Activated B cell treated with CpG ODN at 0.5 μM for 24 hours (primary cell): ENCODE results near the gene PRKN. TPM values are rescaled to one million over a fixed set of nuclear protein-coding genes. Genes with fewer than 3 reads are reported as not detected.
"Not testable (repeated sequence)": the region's sequence is repeated elsewhere in the genome, so short reads cannot be mapped to it uniquely, and the experiment has no call there.

Source experiments
- ATAC-seq: fragments of 200-7000 bp; cut with Tn5 transposase; one replicate; pipeline ENCODE4 v1.10.0; 2021; ENCODE audit warnings: low read depth, mild to moderate bottlenecking, moderate library complexity
- CTCF ChIA-PET: fragments of 350-600 bp; sonication (Branson Sonifier 250); formaldehyde crosslinking; loops from one replicate; lab custom pipeline; 2021; ENCODE audit warnings: antibody characterized with exemption; lab: Charles Lee
- POLR2A ChIA-PET: fragments of 350-600 bp; sonication (Branson Sonifier 250); formaldehyde crosslinking; loops from one replicate; lab custom pipeline; 2021; ENCODE audit warnings: antibody characterized with exemption; lab: Charles Lee
- DNase-seq: peaks from one replicate; pipeline ENCODE4 v3.0.0; 2022
- H3K27ac Mint-ChIP-seq: one replicate; pipeline ENCODE4 v1.8.0; 2020; ENCODE audit warnings: mixed read lengths
- H3K27me3 Mint-ChIP-seq: one replicate; pipeline ENCODE4 v1.8.0; 2021; ENCODE audit warnings: mixed read lengths
- H3K36me3 Mint-ChIP-seq: one replicate; pipeline ENCODE4 v1.8.0; 2021; ENCODE audit warnings: low read depth, mixed read lengths
- H3K4me1 Mint-ChIP-seq: one replicate; pipeline ENCODE4 v1.8.0; 2021; ENCODE audit warnings: mixed read lengths
- H3K4me3 Mint-ChIP-seq: one replicate; pipeline ENCODE4 v1.8.0; 2020; ENCODE audit warnings: mild to moderate bottlenecking, mixed read lengths
- H3K9me3 Mint-ChIP-seq: one replicate; pipeline ENCODE4 v1.8.0; 2020; ENCODE audit warnings: mixed read lengths
- intact Hi-C: fragments of 100-400 bp; cut with micrococcal nuclease; formaldehyde crosslinking; loops from one replicate; pipeline ENCODE4 v1.15.1; 2024
- total RNA-seq: library from RNA; stranded (reverse); gene quantifications from 2 replicates; pipeline ENCODE4 v1.2.3, GENCODE V29; 2022
- TF ChIP-seq, protein P1 (sequence below): fragments of 200-600 bp; IDR thresholded peaks from one replicate; pipeline ENCODE4 v1.8.0; 2022; ENCODE audit warnings: antibody characterized with exemption, mild to moderate bottlenecking

Gene PRKN
- total RNA-seq, 1 donor from 2014 or later = 2.3 TPM

DNA sequence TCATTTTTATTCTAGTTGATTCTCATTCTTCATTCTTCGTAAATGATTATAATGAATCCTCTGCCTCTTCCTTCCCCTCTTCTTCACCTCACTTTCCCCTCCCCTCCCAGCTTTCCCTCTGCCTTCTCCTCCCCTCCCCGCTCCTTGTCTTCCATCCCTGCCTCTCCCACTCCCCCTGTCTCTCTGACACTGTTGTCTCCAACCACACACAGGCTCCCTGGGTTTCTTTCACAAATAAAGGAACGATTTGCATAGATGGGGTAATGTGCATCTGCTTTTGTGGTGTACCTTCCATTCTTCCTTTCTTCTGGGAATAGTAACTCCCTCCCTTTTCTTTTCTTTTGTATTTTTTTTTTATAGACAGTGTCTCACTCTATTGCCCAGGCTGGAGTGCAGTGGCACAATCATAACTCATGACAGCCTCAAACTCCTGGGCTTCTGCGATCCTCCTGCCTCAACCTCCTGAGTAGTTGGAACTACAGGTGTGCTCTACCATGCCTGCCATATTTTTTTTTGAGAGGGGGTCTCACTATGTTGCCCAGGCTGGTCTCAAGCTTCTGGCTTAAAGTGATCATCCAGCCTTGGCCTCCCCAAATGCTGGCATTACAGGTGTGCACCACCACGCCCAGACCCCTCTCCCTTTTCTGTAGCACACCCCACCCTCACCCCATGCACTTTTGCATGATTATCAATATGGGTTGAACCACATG lies 318.6 kb downstream of the PRKN start:
- POLR2A ChIA-PET = no interaction called here
- no peaks in the 10 kb centered on the region for H3K4me1 Mint-ChIP-seq
- intact Hi-C loops = no loop called here
- no peaks in the 10 kb centered on the region for H3K36me3 Mint-ChIP-seq
- no peaks in the 10 kb centered on the region for H3K27me3 Mint-ChIP-seq
- ATAC-seq (no peak), DNase-seq (no peak)
- H3K4me3 Mint-ChIP-seq = no peak overlapping the region
- CTCF ChIA-PET = no interaction called here
- peaks cover 2% of the 10 kb centered on the region for H3K9me3 Mint-ChIP-seq
- TF ChIP-seq, protein P1, sequence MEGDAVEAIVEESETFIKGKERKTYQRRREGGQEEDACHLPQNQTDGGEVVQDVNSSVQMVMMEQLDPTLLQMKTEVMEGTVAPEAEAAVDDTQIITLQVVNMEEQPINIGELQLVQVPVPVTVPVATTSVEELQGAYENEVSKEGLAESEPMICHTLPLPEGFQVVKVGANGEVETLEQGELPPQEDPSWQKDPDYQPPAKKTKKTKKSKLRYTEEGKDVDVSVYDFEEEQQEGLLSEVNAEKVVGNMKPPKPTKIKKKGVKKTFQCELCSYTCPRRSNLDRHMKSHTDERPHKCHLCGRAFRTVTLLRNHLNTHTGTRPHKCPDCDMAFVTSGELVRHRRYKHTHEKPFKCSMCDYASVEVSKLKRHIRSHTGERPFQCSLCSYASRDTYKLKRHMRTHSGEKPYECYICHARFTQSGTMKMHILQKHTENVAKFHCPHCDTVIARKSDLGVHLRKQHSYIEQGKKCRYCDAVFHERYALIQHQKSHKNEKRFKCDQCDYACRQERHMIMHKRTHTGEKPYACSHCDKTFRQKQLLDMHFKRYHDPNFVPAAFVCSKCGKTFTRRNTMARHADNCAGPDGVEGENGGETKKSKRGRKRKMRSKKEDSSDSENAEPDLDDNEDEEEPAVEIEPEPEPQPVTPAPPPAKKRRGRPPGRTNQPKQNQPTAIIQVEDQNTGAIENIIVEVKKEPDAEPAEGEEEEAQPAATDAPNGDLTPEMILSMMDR = no peak
- H3K27ac Mint-ChIP-seq = no peak overlapping the region

DNA sequence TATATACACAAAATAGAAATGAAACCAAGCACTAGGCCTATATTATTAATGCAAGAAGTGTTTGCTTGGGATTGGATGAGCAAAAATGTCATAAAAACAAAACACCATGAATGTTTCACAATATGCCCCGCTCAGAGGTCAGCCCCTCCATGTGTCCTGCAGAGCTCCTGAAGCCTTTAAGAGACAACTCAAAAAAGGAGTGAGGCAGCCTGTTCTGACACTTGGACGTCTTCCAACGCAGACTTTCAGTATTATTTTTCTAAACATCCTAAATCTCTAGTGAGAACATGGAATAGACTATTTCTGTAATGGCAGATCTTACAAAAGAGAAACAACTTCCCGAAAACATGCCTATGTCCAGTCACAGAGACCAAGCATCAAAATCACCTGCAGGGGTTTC lies 322.6 kb downstream of the PRKN start:
- Mint-ChIP-seq H3K27ac (no peak overlapping the region), H3K4me1 (no peaks in the 10 kb centered on the region), H3K4me3 (no peak overlapping the region), H3K9me3 (peaks cover 2% of the 10 kb centered on the region), H3K36me3 (no peaks in the 10 kb centered on the region), H3K27me3 (no peaks in the 10 kb centered on the region)
- ChIA-PET CTCF (no interaction called here), POLR2A (no interaction called here)
- TF ChIP-seq, protein P1 = no peak
- DNase-seq (no peak), ATAC-seq (no peak)
- intact Hi-C loops = no loop called here

DNA sequence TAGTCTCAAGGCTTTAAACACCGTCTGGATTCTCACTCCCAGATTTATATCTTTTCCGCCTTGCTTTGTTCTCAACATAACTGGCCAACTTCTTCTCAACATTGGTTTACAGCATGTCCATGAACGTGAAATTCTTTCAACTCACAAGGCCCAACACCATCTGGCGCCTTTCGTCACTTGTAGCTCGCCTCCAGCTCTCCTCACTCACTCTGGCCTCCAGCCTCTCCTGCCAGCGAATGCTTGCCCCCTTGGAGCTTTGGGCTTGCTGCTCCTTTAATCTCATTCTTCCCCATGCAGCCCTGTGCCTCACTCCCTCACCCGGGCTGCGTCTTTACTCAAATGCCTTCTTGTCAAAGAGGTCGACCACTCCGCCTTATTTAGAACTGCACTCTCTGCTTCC lies 324.5 kb downstream of the PRKN start:
- no peak overlapping the region for H3K4me3 Mint-ChIP-seq
- TF ChIP-seq, protein P1 = no peak
- ChIA-PET POLR2A (no interaction called here), CTCF (no interaction called here)
- DNase-seq (no peak), ATAC-seq (no peak)
- no peaks in the 10 kb centered on the region for H3K36me3 Mint-ChIP-seq
- no peaks in the 10 kb centered on the region for H3K27me3 Mint-ChIP-seq
- peaks cover 4% of the 10 kb centered on the region for H3K9me3 Mint-ChIP-seq
- H3K4me1 Mint-ChIP-seq = no peaks in the 10 kb centered on the region
- intact Hi-C loops = no loop called here
- no peak overlapping the region for H3K27ac Mint-ChIP-seq

DNA sequence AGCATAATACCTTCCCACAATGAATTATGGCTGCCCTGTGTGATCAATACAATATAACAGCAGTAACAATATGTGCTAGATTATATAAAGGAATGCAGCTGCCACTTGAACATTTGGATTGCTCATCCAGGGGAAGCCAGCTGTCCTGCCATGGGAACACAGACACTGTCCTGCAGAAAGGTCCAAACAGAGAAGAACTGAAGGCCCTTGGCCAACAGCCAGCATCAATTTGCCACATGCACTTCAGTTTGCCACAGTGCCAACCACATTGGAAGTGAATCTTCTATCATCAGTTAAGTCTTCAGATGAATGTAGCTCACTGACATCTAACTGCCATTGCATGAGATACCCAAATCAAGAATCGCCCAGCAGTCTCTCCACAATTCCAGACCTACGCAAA lies 332.4 kb downstream of the PRKN start:
- TF ChIP-seq, protein P1 = no peak
- DNase-seq (no peak), ATAC-seq (no peak)
- ChIA-PET POLR2A (no interaction called here), CTCF (no interaction called here)
- Mint-ChIP-seq H3K27ac (no peak overlapping the region), H3K4me1 (no peaks in the 10 kb centered on the region), H3K27me3 (no peaks in the 10 kb centered on the region), H3K9me3 (peaks cover 2% of the 10 kb centered on the region), H3K4me3 (no peak overlapping the region), H3K36me3 (no peaks in the 10 kb centered on the region)
- intact Hi-C loops = no loop called here

DNA sequence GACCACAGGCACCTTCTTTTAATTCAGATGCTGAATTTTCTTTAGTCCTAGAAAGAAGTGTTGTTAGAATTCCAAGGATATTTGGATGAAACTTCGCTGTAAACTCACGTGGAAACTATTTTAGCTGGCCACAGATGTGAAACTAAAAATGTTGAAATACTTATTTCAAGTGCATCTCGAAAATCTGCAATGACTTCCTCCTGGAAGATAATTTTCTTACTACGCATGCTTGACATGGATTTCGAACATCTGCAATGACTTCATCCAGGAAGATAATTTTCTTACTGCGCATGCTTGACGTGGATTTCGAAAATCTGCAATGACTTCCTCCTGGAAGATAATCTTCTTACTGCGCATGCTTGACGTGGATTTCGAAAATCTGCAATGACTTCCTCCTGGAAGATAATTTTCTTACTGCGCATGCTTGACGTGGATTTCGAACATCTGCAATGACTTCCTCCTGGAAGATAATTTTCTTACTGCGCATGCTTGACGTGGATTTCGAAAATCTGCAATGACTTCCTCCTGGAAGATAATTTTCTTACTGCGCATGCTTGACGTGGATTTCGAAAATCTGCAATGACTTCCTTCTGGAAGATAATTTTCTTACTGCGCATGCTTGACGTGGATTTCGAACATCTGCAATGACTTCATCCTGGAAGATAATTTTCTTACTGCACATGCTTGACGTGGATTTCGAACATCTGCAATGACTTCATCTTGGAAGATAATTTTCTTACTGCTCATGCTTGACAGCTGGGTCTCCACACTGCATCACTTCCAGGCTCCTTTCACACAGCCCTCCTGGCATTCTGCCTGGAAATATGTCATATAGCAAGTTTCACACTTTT lies 336.4 kb downstream of the PRKN start:
- H3K27ac Mint-ChIP-seq, H3K27me3 Mint-ChIP-seq, POLR2A ChIA-PET, CTCF ChIA-PET, ATAC-seq, H3K4me3 Mint-ChIP-seq, H3K9me3 Mint-ChIP-seq, DNase-seq, H3K4me1 Mint-ChIP-seq, intact Hi-C loops, H3K36me3 Mint-ChIP-seq: not testable (repeated sequence)
